Aorta (tissue), 5 donors: ENCODE measurements around the gene GFI1. TPM values are rescaled to one million over a fixed set of nuclear protein-coding genes. Genes with fewer than 3 reads are reported as not detected.

Source experiments
- ATAC-seq: fragments of 200-7000 bp; cut with Tn5 transposase; one replicate; pipeline ENCODE4 v1.9.1; 2022; ENCODE audit warnings: moderate library complexity; ENCODE audit not compliant: low FRiP score
- DNase-seq, 2 donors: peaks; one replicate each; pipeline ENCODE4 v3.0.0-alpha.2; 2020
- H3K27ac ChIP-seq, 2 donors: one replicate each; pipeline ENCODE4 v1.5.1; 2013; ENCODE audit warnings: low read length in 2 of 2, mild to moderate bottlenecking in 2 of 2, moderate library complexity in 2 of 2, control low read depth in 1 of 2, inconsistent platforms in 1 of 2, low read depth in 1 of 2
- H3K27me3 ChIP-seq, 2 donors: one replicate each; pipeline ENCODE4 v1.6.1; 2013; ENCODE audit warnings: control low read depth in 1 of 2, low read length in 1 of 2, mild to moderate bottlenecking in 1 of 2, moderate library complexity in 1 of 2; ENCODE audit not compliant: insufficient read depth in 2 of 2, control insufficient read depth in 1 of 2
- H3K36me3 ChIP-seq, 2 donors: one replicate each; pipeline ENCODE4 v1.6.1; 2013; ENCODE audit warnings: control low read depth in 1 of 2, low read length in 1 of 2, mild to moderate bottlenecking in 1 of 2; ENCODE audit not compliant: insufficient read depth in 2 of 2, control insufficient read depth in 1 of 2
- H3K4me1 ChIP-seq, 2 donors: one replicate each; pipeline ENCODE4 v1.6.1; 2013; ENCODE audit warnings: low read length in 2 of 2, control low read depth in 1 of 2, mild to moderate bottlenecking in 1 of 2, moderate library complexity in 1 of 2; ENCODE audit not compliant: insufficient read depth in 2 of 2, control insufficient read depth in 1 of 2
- H3K4me3 ChIP-seq, 2 donors: one replicate each; pipeline ENCODE4 v1.5.1; 2013; ENCODE audit warnings: low read length in 2 of 2, control low read depth in 1 of 2, mild to moderate bottlenecking in 1 of 2
- H3K9me3 ChIP-seq: one replicate; pipeline ENCODE4 v1.6.1; 2013; ENCODE audit warnings: mild to moderate bottlenecking, low read length; ENCODE audit not compliant: control insufficient read depth
- WGBS, 2 donors: extraction: QIAGEN DNeasy Blood & Tissue Kit; methylation state at CpG; one replicate each; pipeline ENCODE4 v1.1.7; 2013; 5-methylcytosine and 5-hydroxymethylcytosine counted together
- intact Hi-C, 2 donors: fragments of 100-400 bp; cut with DNase I; formaldehyde crosslinking; loops; one replicate each; pipeline versions ENCODE4 v1.14.2 to v1.15.0; 2022
- polyA plus RNA-seq, 2 donors: library from polyadenylated mRNA; stranded (reverse); fragments of 200-250 nt; gene quantifications; one replicate each; pipeline ENCODE4 v1.2.3, GENCODE V29; 2013
- total RNA-seq, 2 donors: library from RNA; stranded (reverse); fragmentation: NEBNext Ultra II Directional; extraction: Animal tissue kit (Norgen Biotek cat#: 25700); gene quantifications; one replicate each; pipeline ENCODE4 v1.2.1, GENCODE V29; 2021
- donor health status: healthy with polysubstance abuse.
- donor health status: Bipolar disorder and iron deficiency.
- donor health status: DM: no; HTN: no; CAD: no.
- donor health status: DM: no; HTN: no; CAD: no.
- donor health status: DM: yes; HTN: yes; CAD: no.

The GFI1 gene
- total and polyA plus RNA-seq, 4 donors = 0.13 to 1.9 (median 0.87) TPM

DNA sequence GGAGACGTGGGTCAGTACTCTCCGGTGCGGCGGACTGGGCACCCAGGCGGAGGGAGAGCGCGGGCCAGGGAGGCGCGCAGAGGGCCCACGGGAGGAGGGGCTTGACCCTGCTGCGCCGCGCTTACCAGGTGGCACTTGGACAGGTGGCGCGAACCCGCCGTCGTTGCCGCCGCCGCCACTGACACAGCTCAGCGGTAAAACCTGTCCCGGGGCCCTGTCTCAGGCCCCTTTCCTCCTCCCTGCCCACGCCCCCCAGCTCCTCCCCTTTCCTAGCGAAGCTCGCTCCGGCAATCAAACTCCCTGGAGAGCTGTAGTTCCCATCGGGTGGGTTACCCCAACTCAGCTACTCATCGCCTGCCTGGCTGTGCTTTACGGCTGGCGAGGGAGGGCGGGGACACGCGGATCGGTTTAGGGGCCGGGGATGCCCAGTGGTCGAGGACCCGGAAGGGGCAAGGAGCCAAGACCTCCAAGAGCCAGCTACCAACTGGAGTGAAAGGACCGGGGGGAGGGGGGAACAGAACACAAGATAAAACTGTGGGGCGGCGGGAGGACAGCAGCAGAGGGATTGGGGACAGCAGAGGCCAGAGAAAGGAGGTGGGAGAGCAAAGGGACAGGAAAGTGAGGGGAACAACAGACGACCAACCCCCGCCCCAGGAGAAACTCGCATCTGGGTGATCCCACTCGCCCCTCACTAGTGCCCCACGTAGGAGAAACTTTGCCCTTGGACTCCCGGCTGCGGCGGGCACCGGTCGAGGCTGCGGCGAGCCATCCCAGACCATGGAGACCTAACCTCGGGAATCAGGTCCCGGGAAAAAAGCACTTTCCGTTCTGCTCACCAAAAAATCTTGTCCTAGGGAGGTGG lies 2.9 kb downstream of the GFI1 start:
- 3% methylated on average over 47 to 56 of the region's 56 CpGs for WGBS, 2 donors
- intact Hi-C loops = no loop called here
- H3K36me3 ChIP-seq = no peaks in the 10 kb centered on the region
- peak overlapping the region in 1 of 2 donors; percentile 28 for H3K4me3 ChIP-seq
- no peaks in the 10 kb centered on the region for H3K4me1 ChIP-seq
- peaks cover 0 to 2% of the 10 kb centered on the region in 2 donors for H3K27me3 ChIP-seq
- H3K9me3 ChIP-seq = no peaks in the 10 kb centered on the region
- ATAC-seq (no peak), DNase-seq (peak; percentile 52 to 76)
- H3K27ac ChIP-seq = no peak overlapping the region

GRCh38 chr1:92482665-92483609 lies 3.8 kb downstream of the GFI1 start:
- 2 to 3% methylated on average over 62 of the region's 62 CpGs for WGBS, 2 donors
- DNase-seq (peak in 1 of 2 donors; percentile 49), ATAC-seq (no peak)
- H3K27ac ChIP-seq = no peak overlapping the region
- H3K27me3 ChIP-seq = peaks cover 0 to 2% of the 10 kb centered on the region in 2 donors
- H3K36me3 ChIP-seq = no peaks in the 10 kb centered on the region
- H3K4me3 ChIP-seq = peak overlapping the region in 1 of 2 donors; percentile 31
- no peaks in the 10 kb centered on the region for H3K4me1 ChIP-seq
- intact Hi-C loops = no loop called here
- H3K9me3 ChIP-seq = no peaks in the 10 kb centered on the region

- ATAC-seq (no peak), DNase-seq (no peak)
- no peaks in the 10 kb centered on the region for H3K9me3 ChIP-seq
- peaks cover 0 to 2% of the 10 kb centered on the region in 2 donors for H3K27me3 ChIP-seq
- peak overlapping the region; percentile 6 to 31 for H3K4me3 ChIP-seq
- no peaks in the 10 kb centered on the region for H3K4me1 ChIP-seq
- WGBS, 2 donors = 2 to 5% methylated on average over 38 to 39 of the region's 39 CpGs
- intact Hi-C loops = no loop called here
- no peak overlapping the region for H3K27ac ChIP-seq
- no peaks in the 10 kb centered on the region for H3K36me3 ChIP-seq
Observed at GRCh38 chr1:92481971-92482664, 4.6 kb downstream of the GFI1 start.

DNA sequence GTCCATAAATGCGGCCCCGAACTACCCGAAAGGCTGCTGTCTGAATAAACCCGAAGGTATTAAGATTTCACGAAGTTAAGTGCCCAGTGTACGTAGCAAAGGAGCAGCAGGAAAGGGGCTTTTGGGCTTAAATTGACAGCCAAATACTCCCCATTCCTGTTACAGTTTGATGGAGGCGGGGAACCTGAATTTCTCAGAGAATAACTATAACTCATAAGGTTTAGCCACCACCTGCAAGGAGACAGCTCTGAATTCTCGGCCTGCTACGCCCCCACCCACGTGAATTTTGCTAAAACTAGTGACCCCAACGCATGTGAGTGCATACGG lies 5.2 kb downstream of the GFI1 start:
- 17 to 22% methylated on average over 12 of the region's 12 CpGs for WGBS, 2 donors

GRCh38 chr1:92480813-92481598 lies 5.7 kb downstream of the GFI1 start:
- intact Hi-C loops = no loop called here
- 8 to 10% methylated on average over 57 to 65 of the region's 65 CpGs for WGBS, 2 donors
- H3K27ac ChIP-seq = no peak overlapping the region
- no peak for ATAC-seq
- H3K36me3 ChIP-seq = no peaks in the 10 kb centered on the region
- no peaks in the 10 kb centered on the region for H3K4me1 ChIP-seq
- no peak overlapping the region for H3K4me3 ChIP-seq
- DNase-seq = peak in 1 of 2 donors; percentile 76
- H3K9me3 ChIP-seq = no peaks in the 10 kb centered on the region
- H3K27me3 ChIP-seq = peaks cover 0 to 2% of the 10 kb centered on the region in 2 donors

More for the DNA sequence above, 5.2 kb downstream of the GFI1 start:
- DNase-seq (no peak), ATAC-seq (no peak)
- intact Hi-C loops = no loop called here
- peak overlapping the region in 1 of 2 donors; percentile 31 for H3K4me3 ChIP-seq
- peaks cover 0 to 2% of the 10 kb centered on the region in 2 donors for H3K27me3 ChIP-seq
- no peaks in the 10 kb centered on the region for H3K9me3 ChIP-seq
- H3K27ac ChIP-seq = no peak overlapping the region
- no peaks in the 10 kb centered on the region for H3K36me3 ChIP-seq
- no peaks in the 10 kb centered on the region for H3K4me1 ChIP-seq

DNA sequence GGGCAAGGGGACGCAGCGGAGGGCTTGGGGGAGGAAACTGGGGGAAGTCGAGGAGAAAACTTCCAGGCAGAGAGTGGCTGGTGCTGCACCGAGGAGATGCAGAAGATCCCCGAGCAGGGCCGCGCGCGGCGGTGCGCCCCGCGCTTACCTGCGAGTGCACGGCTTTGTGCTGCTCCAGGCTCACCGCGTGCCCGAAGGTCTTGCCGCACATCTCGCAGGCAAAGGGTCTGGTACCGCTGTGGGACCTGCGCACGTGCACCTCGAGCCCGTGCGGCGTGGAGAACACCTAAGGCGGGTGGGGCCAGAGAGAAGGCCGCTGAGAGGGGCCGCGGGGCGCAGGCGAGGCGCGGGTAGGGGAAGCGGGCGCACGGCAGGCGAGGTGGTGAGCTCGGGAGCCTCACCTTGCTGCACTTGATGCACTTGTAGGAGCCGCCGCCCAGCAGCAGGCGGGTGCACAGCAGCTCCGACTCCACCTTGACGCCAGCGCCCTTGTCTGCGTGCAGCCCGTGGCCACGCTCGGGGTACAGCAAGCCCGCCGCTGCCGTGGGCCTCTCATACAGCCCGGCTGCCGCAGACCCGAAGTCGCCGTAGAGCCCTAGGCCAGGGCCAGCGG lies 6.4 kb downstream of the GFI1 start:
- peaks cover 0 to 2% of the 10 kb centered on the region in 2 donors for H3K27me3 ChIP-seq
- DNase-seq (no peak), ATAC-seq (no peak)
- H3K4me1 ChIP-seq = no peaks in the 10 kb centered on the region
- no peaks in the 10 kb centered on the region for H3K9me3 ChIP-seq
- no peak overlapping the region for H3K27ac ChIP-seq
- intact Hi-C loops = no loop called here
- H3K4me3 ChIP-seq = no peak overlapping the region
- 25 to 34% methylated on average over 53 to 59 of the region's 59 CpGs for WGBS, 2 donors
- H3K36me3 ChIP-seq = no peaks in the 10 kb centered on the region

DNA sequence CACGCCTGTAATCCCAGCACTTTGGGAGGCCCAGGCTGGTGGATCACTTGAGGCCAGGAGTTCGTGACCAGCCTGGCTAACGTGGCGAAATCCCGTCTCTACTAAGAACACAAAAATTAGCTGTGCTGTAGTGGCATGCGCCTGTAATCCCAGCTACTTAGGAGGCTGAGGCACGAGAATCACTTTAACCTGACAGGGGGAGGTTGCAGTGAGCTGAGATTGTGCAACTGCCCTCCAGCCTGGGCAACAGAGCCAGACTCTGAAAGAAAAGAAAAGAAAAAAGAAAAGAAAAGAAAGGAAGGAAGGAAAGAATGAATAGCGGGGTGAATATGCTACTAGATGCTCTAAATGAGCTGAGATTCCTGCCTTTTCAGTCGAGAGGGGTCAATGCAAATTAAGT lies 7.1 kb downstream of the GFI1 start:
- Histone ChIP-seq H3K36me3 (no peaks in the 10 kb centered on the region), H3K4me3 (no peak overlapping the region), H3K4me1 (no peaks in the 10 kb centered on the region), H3K27me3 (peaks cover 0 to 2% of the 10 kb centered on the region in 2 donors), H3K27ac (no peak overlapping the region), H3K9me3 (no peaks in the 10 kb centered on the region)
- DNase-seq = no peak
- intact Hi-C loops = no loop called here
- 97 to 98% methylated on average over 9 of the region's 9 CpGs for WGBS, 2 donors
- no peak for ATAC-seq
